GM12892 (cell line): ENCODE measurements around the gene PRTN3.

Experiments
- POLR2A ChIP-seq: IDR thresholded peaks from 2 replicates; pipeline ENCODE4 v1.6.1; 2011; ENCODE audit warnings: low read depth, low read length, control low read depth
- TAF1 ChIP-seq: IDR thresholded peaks from 2 replicates; pipeline ENCODE4 v1.6.1; 2011; ENCODE audit warnings: low read depth, mild to moderate bottlenecking, control low read depth, low read length, borderline replicate concordance

DNA sequence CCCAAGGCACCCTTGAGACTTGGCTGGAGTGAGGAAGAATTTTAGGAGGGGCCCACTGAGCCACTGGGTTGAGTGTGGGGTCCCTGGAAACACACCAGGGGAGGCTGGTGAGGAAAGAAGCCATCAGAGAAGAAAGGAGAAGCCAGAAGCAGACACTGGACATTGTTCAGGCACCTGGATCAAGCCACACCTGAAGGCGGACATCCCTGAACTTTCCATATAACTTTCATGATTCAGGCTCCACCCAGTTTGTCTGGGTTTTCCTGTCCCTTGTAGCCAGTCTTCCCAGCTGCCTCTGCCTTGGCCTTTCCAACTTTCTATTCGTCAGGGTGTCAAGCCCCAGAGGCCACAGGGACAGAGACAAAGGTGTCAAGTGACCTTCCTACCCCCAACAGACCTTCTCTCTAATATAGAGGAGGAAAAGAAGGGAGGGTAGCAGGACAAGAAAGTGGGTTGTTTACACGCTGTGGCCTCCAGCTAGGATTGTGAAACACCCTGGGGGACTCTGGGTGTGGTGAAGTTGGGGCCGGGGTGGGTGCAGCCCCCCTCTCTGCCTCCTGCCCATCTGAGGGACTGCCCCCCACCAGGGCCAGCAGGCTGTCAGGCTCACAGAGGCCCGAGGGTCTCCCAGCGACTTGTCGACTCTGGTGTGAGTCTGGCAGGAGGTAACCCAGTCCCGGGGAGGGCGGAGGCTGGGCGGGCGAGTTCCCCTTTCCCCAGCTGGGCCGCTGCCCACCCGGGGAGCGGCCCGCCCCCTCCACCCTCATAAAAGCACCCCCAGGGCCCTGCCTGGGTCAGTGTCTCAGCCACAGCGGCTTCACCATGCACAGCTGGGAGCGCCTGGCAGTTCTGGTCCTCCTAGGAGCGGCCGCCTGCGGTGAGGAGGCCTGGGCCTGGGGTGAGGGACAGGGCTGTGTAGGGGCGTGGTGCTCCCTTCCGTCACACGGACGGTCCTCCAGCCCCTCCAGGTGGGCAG is 18.4 kb downstream of the PRTN3 start, which contains the start of gene CFD:
- no peak for TF ChIP-seq POLR2A
- TF ChIP-seq TAF1, result no peak
